CD1c-positive myeloid dendritic cell (primary cell): ENCODE data around the gene MAP1B.

ENCODE experiments used
- DNase-seq: peaks from one replicate; pipeline ENCODE4 v3.0.0-alpha.2; 2016; ENCODE audit errors: extremely low spot score

MAP1B gene

DNA sequence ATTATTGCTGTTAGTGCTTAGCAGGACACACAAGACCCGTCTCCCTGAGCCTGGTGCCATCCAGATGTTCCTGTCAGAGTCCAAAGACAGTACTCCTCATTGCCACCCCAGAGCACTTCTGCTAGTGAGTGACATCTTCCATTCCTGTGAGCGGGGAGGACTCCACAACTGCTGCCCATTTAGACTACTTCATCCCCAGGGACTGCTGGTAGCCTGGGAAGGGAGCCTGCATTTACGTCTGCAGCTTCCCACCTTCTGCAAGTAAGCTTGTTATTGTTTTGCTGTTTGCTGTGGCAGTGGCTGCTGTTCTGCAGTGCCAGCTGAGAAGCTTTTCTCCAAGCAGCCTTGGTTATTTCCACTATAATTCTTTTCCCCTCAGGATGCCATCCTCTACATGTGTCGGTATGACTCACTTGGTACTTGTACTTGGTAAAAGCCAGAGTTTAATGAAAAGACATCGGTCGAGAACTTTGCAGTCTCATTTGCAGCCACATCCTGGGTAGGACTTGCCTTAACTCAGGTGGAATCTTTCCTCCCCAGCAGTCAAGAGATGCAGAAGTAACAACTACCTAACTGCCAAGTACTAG, 10.6 kb upstream of the MAP1B start:
- no peak for DNase-seq

DNA sequence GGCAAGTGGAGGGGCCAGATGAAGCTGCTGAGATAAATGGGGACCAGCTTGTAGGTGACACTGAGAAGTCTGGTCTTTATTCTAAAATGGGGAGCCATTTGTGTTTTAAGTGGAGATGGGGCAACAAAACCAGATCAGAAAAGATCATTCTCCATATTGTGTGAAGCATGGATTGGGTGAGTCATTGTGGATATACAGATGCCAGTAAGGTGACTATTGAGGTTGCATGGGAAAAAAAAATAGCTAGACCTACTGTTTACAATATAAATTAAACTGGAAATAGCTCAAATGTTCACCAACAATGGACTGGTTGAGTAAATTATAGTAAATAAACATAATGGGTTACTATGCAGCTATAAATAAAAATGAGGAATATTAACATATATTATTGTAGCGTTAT, 5.4 kb upstream of the MAP1B start:
- DNase-seq, result no peak

DNA sequence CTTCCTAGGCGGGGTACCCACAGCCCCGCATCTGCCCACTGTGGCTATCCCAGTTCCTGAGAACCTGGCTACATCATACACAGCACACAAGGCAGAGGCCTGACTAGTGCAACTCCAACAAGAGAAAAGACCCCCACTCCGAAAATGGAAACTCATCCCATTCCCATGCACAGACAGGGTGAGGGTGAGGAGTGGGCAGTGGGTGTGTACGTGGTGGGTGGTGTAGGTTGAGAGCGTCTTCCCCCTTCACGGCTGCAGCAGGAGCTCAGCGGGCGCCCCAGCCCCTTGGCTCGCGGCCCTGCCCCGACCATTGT, 501 bp upstream of the MAP1B start:
- no peak for DNase-seq

DNA sequence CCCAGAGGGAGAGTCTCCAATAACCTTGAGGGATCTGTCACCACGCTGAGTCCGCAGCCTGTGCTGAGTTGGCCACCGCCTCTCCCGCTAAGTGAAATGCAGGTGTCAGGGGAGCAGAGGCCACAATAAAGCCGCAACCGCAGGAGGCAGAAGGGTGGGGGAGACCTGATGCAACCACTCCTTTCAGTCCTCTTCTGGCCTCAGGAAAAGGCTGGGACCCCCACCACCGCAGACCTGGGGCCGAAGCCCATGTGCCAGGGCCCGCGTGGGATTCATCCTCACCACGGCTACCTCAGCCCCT, 576 bp downstream of the MAP1B start:
- no peak for DNase-seq

DNA sequence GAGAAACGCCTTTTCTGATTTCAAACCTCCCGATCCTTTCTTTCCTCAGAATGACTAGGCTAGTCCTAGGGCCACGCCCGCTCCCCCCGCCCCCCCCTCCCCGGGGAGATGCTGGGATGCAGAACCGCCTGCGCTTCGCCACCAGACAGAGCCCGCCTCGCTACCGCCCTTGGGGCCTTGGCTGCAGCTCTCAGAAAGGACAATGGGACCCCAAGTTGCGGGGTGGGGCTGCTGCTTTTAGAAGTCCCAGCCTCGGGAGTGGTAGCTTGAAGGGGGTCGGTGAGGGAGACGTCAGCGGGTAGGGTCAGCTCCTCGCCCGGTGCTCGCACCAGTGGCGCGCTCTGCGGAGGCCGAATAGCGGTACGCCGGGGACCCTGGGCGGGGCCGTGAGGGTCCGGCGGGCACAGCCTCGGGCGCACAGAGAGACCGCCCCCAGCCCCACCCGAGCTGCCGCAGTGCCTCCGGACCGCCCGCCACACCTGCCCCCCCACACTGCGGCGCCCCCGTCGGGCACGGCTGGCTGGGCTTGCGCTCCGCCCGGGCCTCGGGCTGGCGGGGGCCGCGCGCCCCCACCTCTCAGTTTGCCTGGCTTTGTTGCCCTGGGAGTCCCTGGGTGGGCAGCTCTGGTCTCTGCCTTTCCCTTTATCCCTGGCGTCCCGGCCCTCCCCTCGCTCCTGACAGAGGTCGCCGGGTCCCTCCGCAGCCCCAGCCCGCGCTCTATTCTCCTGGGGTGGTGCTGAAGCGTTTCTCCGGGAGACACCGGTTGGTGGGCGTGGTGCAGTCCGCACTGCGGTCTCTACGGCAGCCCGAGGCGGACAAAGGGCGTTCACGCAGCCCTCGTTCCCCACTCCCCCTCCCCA, 1.2 kb downstream of the MAP1B start:
- DNase-seq, result no peak

DNA sequence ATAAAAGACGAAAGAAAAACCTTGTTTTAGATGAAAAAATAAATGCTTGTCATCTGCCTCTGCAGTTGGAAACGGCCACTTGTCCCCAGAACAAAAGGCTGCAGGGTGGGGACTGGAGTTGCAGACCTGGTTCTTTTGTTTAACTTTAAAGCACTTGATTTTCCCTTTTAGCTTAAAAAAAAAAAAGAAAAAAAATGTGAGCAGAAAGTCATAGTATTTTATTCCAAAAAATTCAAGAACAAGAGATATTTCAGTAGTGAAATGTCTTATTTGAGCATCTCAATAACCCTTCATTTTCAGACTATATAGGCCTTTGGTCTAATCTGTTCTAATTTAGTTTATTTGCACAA, 1.8 kb downstream of the MAP1B start:
- DNase-seq, result no peak

DNA sequence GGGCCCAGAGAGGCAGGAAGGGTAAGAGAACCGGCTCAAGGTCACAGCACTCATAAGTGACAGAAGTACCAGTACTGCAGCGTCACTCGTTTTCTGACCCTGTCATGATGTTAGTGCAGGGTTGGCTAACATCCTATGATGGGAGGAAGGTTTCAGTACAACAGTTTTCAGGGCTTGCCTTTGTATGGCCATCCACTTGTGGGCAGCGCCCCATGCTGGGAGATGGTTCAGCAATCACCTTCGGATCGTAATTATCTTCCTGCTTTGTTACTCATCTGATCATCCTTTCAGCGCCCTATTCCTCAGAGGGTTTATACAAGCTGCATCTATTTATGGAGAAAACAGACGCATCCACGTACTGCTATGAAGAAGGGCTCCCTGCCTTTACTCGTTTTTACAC, 2.4 kb downstream of the MAP1B start:
- DNase-seq, result no peak

DNA sequence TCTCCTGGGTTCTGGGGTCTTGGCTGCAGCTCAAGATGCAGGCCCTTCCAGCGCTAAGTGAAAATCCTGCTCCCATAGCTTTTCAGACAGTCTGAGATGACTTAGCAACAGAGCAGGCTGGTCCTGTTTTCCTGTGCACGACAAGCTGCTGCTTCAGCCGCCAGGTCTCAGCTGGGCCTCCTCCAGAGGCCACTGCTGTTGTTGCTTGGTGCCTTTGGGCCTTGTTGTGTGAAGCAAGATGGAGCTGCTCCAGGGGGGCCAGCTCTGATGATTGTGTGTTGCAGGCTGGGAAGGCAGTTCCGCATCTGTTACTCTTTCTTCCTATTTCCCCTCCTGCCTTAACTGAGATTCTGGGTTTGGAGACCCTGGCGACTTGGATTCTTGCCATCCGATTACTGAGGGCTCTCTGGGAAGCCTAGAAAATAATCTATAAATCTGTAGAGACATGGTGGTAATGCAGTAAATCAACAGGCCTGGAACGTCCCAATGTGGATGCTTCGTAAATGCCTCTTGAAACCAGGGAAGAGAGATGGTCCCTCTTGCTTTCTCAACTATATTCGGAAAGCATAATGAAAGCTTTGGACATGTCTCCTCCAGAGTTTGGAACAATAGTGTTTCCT, 3.2 kb downstream of the MAP1B start:
- DNase-seq, result no peak

DNA sequence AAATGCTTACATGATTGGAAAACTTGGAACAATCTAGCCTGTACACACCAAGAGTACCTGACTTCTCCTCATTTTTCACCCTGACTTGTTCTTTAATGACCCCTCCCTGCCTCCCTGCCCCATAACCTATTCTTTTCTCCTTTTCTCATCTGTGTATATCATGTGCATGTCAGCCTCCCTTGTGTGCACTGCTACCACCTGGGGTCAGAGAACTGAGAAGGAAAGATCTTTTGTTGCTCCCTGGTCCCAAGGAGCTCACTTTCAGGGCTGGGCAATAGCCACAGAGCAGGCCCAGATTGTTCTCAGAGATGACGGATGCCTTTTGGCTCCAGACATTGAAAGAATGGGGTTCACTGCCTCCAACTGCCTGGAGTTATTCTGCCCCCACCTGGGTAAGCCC, 5.1 kb downstream of the MAP1B start:
- DNase-seq, result no peak

DNA sequence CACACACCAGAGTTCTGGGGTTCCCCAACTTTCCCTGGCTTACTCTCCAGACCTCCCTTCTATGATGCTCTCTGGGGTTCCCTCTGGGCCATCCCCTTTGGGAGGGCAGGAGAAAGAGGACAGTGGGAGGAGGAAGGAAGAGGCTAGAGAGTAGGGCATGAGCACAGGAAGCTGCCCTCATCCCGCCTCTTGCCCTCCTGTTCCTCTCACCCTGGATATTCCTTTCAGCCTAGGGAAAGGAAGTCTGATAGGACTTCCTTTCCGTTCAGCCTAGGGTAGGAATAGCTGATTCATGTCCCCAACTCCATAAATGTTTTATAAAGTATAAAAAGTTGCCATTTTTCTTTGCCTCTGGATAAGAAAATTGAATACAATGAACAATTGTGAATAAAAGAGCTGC, 7.4 kb downstream of the MAP1B start:
- DNase-seq, result no peak

DNA sequence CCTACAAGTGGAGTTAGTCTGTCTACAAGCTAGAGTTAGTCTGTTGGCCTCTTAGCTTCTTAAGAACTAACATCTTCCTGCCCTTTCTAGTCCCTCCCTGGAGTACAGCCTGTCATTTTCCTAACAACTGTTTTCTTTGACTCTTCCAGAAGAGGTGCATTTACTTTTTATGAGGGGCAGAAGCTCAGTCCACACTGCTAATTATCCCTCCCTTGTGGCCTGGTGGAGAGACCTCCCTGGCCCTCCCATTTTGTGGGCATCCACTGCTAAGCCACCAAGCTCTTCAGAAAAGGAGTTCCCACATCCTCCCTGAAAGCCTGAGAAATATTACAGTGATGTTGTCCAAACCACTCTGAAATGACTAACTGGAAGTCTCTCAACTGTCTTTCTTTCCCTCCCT, 8.0 kb downstream of the MAP1B start:
- DNase-seq, result no peak

DNA sequence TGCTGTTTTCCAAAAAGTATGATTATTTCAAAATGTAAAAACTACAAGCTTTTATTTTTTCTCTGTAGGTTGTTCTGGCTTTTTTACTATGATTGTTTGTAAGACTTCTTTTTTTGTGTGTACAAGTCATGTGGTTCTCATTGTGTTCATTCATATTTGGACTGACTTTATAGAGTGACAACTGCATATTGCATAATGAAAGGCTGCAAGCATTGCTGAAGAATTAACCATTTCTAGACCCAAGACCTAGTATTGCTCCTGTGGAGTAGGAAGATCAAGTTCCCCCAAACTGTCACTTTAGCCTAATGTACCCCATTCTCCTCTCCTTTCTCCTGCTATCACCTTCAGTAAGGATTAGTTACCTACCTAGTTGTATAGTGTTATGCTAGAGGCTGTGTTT, 10.0 kb downstream of the MAP1B start:
- DNase-seq, result no peak

DNA sequence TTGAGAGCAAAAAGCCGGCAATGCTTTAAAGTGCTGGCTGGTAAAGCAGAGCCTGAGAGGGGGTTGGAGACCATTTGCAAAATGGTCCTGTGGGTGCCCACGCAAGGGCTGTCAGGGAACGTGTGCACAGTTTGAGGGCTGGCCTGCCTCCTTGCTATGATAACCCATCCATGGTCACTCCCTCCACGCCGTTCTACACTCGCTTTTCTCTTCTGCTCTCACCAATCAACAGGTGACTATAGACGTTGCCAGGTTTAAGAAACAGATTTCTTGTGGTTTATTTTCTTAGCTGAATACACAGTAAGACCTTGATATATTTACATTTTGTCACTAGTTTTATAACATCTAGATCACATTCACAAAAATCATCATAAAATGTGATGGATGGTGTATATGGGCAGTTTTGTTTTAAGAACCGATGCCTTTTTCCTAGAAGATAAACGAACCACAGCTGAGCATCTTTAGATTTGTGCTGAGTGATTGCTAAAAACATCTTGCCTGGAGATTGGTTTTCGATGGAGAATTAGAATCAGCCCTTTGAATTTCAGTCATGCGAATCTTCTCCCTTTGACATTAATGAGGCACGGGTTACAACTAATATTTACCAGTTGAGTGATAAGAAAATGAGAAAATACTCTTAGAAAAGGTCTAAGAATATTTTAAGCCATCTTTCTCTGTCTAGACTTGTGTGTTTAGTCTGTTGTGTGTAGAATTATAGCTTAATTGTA, 13.9 kb downstream of the MAP1B start:
- DNase-seq, result no peak

DNA sequence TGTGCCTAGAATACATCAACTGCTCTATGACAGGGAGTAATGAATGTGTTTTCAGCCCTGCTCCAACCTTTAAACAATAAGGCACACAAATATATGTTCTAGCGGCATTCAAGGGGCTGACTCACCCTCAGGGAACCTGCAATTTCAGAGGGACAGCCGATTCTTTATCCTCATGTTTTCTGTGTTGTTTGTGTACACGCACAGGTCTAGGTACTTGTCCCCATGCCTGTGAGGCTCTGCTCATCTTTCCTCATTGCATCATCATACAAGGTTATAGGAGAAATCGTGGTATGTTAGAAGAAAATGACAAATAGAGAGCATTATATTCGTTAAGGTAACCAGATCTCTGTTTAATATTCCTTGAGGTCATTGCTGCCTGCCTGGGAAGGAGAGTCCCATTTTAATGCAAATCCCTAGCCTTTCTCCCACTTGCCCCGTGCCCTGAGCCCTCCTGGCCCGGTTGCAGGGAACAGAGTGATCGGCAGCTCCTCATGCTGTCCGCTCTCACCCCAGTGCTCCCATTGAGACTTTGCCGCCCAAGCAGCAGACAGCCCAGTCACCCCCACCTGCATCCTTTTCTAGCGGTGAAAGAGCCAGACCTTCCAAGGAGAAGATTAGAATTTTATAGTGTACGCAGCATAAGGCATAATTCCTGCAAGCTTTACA, 14.6 kb downstream of the MAP1B start:
- no peak for DNase-seq

DNA sequence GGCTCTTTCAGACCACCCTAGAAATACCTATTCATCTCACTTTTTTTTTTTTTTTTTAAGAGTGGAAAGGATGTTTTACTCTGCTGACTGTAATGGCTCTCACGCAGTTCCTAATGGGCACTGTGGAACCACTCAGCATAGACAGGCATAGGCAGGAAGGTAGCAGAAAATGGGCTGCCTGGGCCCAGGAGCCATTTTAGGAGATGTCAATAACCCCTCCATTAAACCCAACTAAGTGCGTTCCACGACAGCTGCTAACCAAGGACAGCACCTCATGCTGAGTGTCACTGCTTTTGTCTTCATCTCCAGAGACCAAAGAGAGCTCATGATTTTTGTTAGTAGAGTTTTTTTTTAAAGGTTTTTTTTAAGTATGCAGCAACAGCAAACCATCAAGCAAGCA, 15.3 kb downstream of the MAP1B start:
- DNase-seq, result no peak

DNA sequence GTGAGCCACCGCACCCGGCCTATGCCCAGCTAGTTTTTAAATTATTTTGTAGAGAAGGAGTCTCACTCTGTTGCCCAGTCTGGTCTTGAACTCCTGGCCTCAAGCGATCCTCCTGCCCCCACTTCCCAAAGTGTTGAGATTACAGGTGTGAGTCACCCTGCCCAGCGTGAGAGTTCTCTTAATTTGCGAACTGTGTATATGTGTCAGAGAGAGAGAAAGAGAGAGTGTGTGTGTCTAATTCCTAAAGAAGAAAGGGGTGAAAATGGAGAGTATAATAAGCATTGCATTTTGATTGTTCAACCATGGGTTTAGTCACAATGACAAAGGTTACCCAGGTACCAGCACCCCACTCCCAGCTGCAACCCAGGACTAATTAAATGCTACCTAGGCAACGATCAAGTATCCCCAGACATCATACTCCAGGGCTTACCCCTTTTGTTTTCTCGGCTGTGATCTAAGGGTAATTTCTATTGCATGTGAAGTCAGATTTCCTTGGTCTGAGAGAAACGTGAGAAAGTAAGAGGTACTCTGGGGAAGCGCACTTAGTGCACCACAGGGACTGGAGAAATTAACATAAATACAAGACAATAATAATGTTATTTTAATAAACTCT, 16.6 kb downstream of the MAP1B start:
- DNase-seq, result no peak

DNA sequence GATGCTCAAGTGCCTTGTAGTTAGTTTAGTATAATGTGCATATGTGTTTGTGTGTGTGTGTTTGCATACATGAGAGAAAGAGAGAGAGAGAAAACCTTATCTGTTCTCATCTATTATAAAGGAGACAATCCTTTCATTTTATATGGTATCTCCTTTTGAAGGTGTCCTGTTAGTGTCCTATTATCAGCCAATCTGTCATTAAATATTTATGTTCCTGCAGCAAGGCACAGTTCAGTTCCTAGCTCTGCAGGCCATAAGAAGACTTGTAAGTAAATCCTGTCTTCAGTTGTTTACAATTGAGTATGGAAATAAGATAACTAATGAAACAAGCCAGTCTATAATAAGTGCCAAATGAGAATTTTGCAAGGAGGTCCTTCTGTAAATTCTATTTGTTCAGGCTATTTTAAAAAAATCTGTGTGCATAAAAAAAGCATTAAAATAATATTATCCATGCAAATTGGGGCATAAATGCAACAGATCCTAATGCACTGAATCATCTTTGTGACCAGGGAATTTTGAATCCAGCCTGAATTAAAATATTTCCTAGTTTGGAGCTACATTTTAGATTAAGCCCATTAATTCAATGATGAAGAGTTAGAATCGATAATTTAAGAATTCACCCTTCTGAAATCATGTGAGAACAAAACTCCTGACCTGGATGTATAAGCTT, 18.1 kb downstream of the MAP1B start:
- DNase-seq, result no peak

DNA sequence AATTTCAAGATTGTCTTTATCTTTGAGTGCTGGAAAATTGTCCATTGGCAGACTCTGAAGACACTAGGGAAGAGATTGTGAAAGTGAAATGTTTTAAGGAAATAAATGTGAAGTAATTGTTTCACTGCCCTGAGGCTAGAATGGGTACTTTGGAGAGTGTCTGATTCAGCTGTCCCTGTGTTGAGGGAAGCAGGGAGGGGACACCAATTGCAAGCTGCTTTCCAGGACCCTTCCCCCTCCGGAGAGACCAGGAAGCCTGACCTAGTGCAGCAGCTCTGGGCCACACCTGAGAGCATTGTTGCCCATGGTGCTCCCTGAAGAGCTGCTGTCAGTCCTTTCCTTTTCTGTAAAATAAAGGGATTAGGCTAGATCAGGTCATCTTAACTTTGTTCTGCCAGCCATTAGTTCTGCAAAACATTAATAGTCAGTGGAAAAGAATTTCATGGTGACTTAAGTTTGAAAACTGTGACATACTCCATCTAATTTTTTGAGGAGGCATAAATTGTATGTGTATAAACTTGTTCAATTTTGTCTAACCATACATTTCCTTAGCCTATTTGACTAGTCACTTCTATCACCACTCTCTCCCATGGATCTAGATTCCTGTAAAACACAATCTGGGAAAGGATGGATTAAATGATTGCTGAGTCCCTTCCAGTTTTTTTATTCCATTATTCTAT, 18.8 kb downstream of the MAP1B start:
- DNase-seq, result no peak

DNA sequence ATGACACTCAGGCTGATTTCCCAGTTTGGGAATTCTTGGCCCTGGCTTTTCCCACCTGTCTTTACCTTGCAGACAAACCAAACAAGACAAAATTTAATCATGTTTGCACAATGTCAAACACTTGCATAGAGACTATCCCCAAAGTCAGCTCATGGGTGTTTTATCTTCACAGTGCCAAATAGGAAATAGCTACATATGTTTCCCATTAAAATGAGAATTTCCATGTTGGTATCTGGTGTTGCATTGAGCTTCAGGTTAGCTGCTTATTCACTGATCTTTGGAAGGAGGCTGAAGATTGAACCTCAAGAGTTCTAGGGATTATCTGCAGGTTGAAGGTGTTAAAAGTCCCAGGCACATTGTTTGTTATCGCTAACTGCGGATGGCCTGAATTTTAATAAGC, 19.5 kb downstream of the MAP1B start:
- DNase-seq, result no peak

DNA sequence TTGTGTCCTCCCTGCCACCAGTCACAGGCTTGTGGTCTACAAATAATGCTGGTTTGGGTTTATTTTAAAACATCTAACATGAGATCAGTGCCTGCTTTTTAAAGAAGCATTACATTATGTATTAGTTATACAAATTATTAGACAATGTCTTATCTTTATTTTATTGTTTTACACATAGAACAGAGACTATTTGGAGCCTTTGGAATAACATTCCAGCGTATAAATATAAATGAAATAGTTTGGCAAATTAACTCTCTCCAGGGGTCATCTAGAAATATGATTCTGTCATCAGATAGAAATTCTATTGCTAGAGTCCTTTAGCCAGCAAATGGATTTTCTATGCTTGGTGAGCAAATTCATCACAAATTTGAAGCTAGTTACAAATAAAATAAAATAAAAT, 22.4 kb downstream of the MAP1B start:
- DNase-seq, result no peak

DNA sequence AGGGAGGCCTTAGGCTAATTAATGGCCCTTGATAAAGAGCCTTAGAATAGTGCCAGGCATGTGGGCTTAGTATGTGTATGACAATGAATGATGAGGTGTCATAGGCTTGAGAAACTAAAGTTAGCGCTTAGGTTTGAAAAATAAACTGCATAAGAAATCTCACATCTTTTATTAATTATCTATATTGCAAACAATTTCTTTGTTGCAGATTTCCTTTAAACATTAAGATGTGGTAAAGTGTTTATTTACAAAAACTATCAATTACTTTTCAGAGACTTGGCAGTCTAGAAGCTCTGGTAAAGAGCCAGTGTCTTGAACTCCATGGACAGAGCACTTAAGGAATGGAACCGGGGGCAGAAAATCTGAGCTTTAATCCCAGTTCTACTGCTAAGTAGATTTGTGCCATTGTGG, 23.1 kb downstream of the MAP1B start:
- no peak for DNase-seq
